Ovary (tissue), 9 donors: Measurements from ENCODE around the gene BUD13. TPM values are rescaled to one million over a fixed set of nuclear protein-coding genes. Genes with fewer than 3 reads are reported as not detected.

Experiments
- DNase-seq, 5 donors: peaks; one replicate each; pipeline ENCODE4 v3.0.0-alpha.2; 2019 to 2020
- H3K27ac ChIP-seq, 2 donors: fragments of 200-600 bp; one replicate each; pipeline versions ENCODE4 v1.5.1 to v1.8.0; 2019 to 2022
- H3K27me3 ChIP-seq: fragments of 200-600 bp; one replicate; pipeline ENCODE4 v1.8.0; 2022
- H3K36me3 ChIP-seq: fragments of 200-600 bp; sonication (generic); one replicate; pipeline ENCODE4 v1.5.1; 2019
- H3K4me1 ChIP-seq: one replicate; pipeline ENCODE4 v1.8.1; 2013; ENCODE audit warnings: mild to moderate bottlenecking, moderate library complexity; ENCODE audit not compliant: insufficient read depth
- H3K4me3 ChIP-seq: fragments of 200-600 bp; sonication (generic); one replicate; pipeline ENCODE4 v1.5.1; 2017
- H3K9me3 ChIP-seq, 2 donors: fragments of 200-600 bp in 1 of 2; sonication (generic) in 1 of 2; one replicate each; pipeline versions ENCODE4 v1.5.1 to v1.8.1; 2013 to 2019; ENCODE audit warnings: mild to moderate bottlenecking in 1 of 2, moderate library complexity in 1 of 2
- EP300 ChIP-seq: sonication (generic); formaldehyde crosslinking; IDR thresholded peaks from one replicate; pipeline ENCODE4 v1.6.1; 2017; ENCODE audit warnings: antibody characterized with exemption
- POLR2A ChIP-seq: fragments of 450-650 bp; IDR thresholded peaks from one replicate; pipeline ENCODE4 v1.6.1; 2017; ENCODE audit warnings: antibody characterized with exemption, mild to moderate bottlenecking, moderate library complexity
- WGBS, 3 donors: extraction: QIAGEN DNeasy Blood & Tissue Kit in 1 of 3; methylation state at CpG; one replicate each; pipeline versions ENCODE4 v1.1.5 to v1.1.7; 2013 to 2017; 5-methylcytosine and 5-hydroxymethylcytosine counted together
- intact Hi-C, 4 donors: fragments of 100-400 bp; cut with DNase I; formaldehyde crosslinking; loops; one replicate each; pipeline versions ENCODE4 v1.11.0 to v1.15.1; 2022 to 2023
- polyA plus RNA-seq, 2 donors: library from polyadenylated mRNA; stranded (reverse); fragments of 200-250 nt in 1 of 2; fragments of 350-450 nt in 1 of 2; fragmentation: Illumina TruSeq in 1 of 2; extraction: RNeasy Lipid Tissue Mini Kit (QIAGEN cat#74804) in 1 of 2; gene quantifications; one replicate each; pipeline ENCODE4 v1.2.3, GENCODE V29; 2013 to 2014
- total RNA-seq, 7 donors: library from RNA; depleted of rRNA in 2 of 7; stranded (reverse); fragments of >200 nt in 2 of 7; fragmentation: NEBNext Ultra II Directional in 3 of 7; extraction: Animal tissue kit (Norgen Biotek cat#: 25700) in 3 of 7; gene quantifications; one replicate each; pipeline versions ENCODE4 v1.1.0 to v1.2.4, GENCODE V29; 2016 to 2023
- TF ChIP-seq, protein P1 (sequence below), 3 donors: fragments of 450-650 bp in 2 of 3; fragments of 200-600 bp in 1 of 3; IDR thresholded peaks; one replicate each; pipeline versions ENCODE4 v1.5.1 to v1.8.0; 2016 to 2022; ENCODE audit warnings: antibody characterized with exemption in 3 of 3, mild to moderate bottlenecking in 1 of 3
- donor health status: DM: no; HTN: no; CAD: no; lungs with moderate emphysema.
- donor health status: DM: no; HTN: no; CAD: no.
- donor health status: Bipolar disorder and iron deficiency.
- donor health status: DM: yes; HTN: yes; CAD: no.
- donor health status: DM: no; HTN: no; CAD: no.
- donor health status: DM: yes; HTN: yes; CAD: no.

The BUD13 gene
- total and polyA plus RNA-seq, 9 donors = 14.3 to 25.0 (median 17.0) TPM

DNA sequence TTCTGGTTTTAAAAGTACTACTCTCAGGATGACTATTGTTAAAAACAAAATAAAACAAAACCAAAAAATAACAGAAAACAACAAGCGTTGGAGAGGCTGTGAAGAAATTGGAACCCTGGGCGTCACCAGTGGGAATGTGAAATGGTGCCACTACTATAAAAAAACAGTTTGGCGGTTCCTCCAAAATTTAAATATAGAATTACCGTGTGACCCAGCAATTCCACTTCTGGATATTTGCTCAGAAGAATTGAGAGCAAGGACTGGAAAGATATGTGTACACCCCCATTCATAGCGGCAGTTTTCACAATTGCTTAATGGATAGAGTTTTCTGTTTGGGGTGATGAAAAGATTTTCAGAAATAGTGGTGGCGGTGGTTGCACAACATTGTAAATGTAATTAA is 41.7 kb upstream of the BUD13 start:
- no peaks in the 10 kb centered on the region for H3K27me3 ChIP-seq
- 70 to 83% (median 79%) methylated on average over 6 of the region's 6 CpGs for WGBS, 3 donors
- no peaks in the 10 kb centered on the region for H3K9me3 ChIP-seq
- H3K36me3 ChIP-seq = no peaks in the 10 kb centered on the region
- H3K27ac ChIP-seq = no peak overlapping the region
- no peak for DNase-seq
- TF ChIP-seq, protein P1, sequence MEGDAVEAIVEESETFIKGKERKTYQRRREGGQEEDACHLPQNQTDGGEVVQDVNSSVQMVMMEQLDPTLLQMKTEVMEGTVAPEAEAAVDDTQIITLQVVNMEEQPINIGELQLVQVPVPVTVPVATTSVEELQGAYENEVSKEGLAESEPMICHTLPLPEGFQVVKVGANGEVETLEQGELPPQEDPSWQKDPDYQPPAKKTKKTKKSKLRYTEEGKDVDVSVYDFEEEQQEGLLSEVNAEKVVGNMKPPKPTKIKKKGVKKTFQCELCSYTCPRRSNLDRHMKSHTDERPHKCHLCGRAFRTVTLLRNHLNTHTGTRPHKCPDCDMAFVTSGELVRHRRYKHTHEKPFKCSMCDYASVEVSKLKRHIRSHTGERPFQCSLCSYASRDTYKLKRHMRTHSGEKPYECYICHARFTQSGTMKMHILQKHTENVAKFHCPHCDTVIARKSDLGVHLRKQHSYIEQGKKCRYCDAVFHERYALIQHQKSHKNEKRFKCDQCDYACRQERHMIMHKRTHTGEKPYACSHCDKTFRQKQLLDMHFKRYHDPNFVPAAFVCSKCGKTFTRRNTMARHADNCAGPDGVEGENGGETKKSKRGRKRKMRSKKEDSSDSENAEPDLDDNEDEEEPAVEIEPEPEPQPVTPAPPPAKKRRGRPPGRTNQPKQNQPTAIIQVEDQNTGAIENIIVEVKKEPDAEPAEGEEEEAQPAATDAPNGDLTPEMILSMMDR (IDR thresholded peaks at IDR 0.05) = no peak
- no peaks in the 10 kb centered on the region for H3K4me1 ChIP-seq
- no peak overlapping the region for H3K4me3 ChIP-seq
- intact Hi-C loops = no loop called here

DNA sequence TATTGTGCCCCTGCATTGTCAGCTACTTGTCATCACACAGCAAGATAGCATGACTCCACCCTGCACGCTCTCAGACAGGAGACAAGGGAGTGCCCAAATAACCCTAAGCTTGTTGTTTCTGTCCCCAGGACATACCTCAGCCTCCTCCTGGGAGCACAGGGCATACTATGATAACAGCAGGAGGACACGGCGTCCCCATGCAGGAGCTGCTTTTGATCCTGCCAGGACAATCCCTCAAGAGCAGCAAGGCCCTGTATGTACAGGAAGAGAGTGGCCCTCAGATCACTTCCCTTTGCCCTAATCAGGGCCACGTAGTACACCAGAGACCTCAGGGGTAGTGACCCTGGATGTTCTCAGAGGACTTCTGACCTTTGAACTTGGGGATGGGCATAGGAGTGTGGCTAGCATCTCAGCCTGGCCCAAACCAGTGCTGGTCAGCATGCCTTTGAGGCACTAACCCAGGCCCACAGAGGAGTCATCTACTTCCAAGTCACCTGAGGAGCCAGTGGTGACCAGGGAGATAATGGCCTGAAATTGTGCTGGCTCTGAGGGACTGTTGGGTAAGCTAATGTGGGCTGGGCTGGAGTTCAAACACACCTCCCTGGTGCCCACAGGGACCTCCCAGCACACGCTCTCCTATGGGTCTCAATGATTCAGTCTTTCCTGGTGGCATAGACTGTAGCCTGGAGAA is 41.1 kb upstream of the BUD13 start:
- Histone ChIP-seq H3K4me1 (no peaks in the 10 kb centered on the region), H3K27me3 (no peaks in the 10 kb centered on the region), H3K27ac (no peak overlapping the region), H3K4me3 (no peak overlapping the region), H3K36me3 (no peaks in the 10 kb centered on the region), H3K9me3 (no peaks in the 10 kb centered on the region)
- intact Hi-C loops = no loop called here
- no peak for DNase-seq
- TF ChIP-seq, protein P1 (IDR thresholded peaks at IDR 0.05) = no peak
- no peak for TF ChIP-seq POLR2A
- TF ChIP-seq EP300 = no peak
- WGBS, 3 donors = 79 to 90% (median 82%) methylated on average over 5 of the region's 5 CpGs

DNA sequence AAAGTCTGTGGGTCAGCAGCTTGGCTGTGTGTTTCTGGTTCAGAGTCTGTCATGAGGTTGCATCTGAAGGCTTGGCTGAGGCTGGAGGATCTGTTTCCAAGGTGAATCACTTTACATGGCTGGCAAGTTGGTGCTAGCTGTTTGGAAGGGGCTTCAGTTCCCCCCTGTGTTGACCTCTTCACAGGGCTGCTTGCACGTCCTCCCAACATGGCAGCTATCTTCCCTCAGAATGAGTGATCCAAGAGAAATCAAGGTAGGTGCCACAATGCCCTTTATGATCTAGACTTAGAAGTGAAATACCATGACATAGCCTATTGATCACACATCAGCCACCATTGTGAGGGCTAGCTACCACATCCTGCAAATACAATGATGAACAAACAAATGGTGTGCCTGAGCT is 40.4 kb upstream of the BUD13 start:
- DNase-seq = no peak
- intact Hi-C loops = no loop called here
- TF ChIP-seq, protein P1 (IDR thresholded peaks at IDR 0.05) = no peak
- TF ChIP-seq POLR2A (no peak), EP300 (no peak)
- no peak overlapping the region for H3K4me3 ChIP-seq
- H3K27ac ChIP-seq = no peak overlapping the region
- 94 to 100% (median 95%) methylated on average over 1 of the region's 1 CpG for WGBS, 3 donors
- no peaks in the 10 kb centered on the region for H3K36me3 ChIP-seq
- H3K27me3 ChIP-seq = no peaks in the 10 kb centered on the region
- H3K9me3 ChIP-seq = no peaks in the 10 kb centered on the region
- H3K4me1 ChIP-seq = no peaks in the 10 kb centered on the region

DNA sequence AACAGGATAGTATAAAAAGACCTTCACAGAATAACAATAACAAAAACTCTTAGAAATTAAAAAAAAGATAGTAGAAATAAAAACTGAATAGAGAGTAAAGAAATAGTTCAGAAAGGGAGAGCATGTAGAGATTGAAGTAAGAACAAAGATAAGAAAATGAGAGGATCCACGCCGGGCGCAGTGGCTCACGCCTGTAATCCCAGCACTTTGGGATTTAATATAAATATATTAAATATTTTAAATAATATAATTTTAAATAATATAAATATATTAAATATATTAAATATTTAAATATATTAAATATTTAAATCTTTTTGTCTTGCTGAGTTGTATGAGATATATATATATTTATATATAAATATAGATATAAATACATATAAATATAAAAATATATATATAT is 39.3 kb upstream of the BUD13 start:
- DNase-seq = no peak
- no peaks in the 10 kb centered on the region for H3K27me3 ChIP-seq
- no peaks in the 10 kb centered on the region for H3K9me3 ChIP-seq
- H3K4me3 ChIP-seq = no peak overlapping the region
- no peaks in the 10 kb centered on the region for H3K36me3 ChIP-seq
- TF ChIP-seq, protein P1 (IDR thresholded peaks at IDR 0.05) = no peak
- no peak for TF ChIP-seq POLR2A
- no peak for TF ChIP-seq EP300
- WGBS, 3 donors = 77 to 94% (median 92%) methylated on average over 4 of the region's 4 CpGs
- intact Hi-C loops = no loop called here
- no peaks in the 10 kb centered on the region for H3K4me1 ChIP-seq
- no peak overlapping the region for H3K27ac ChIP-seq
